Measurements from ENCODE around the gene UTF1. TPM values are rescaled to one million over a fixed set of nuclear protein-coding genes. Genes with fewer than 3 reads are reported as not detected.

The UTF1 gene
- total and polyA plus RNA-seq, 9 donors: 0.06 to 9.3 (median 2.5) TPM; not detected in 2

DNA sequence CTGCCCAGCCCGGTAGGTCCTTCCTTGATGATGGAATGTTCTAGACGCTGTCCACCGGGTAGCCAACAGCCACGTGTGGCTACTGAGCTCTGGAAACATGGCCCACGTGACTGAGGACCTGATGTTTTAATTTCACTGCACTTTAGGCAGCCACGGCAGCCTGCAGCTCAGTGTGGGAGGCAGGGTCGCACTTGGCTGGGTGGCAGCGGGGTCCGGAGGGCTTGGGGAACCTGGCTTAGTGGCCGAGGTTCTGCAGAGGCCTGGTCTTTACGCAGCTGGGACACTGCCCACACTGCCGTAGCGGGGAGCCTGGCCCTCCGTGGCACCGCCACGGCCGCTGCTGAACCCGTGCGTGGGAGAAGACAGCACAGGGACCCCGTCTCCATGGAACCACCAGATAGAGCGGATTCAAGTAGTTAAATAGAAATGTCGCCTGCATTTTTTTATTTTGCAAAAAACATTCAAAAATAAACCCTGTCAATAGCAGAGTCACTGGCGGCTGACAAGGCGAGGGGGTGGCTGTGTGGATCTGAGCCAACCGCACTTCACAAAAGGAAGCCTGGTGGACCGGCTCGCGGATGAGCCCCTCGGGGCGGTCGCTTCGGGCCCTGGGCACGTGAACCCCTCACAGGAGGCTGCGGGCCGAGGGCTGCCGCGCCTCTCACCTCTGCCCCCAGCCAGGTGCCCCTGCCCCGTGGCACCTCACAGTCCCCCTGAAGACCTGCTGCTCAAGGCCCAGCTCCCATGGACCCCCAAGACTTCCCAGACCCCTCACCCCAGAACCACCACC is 25.6 kb upstream of the UTF1 start:
- H3K4me3 ChIP-seq: no peak overlapping the region
- WGBS, 3 donors: 83 to 91% (median 88%) methylated on average over 38 of the region's 38 CpGs
- H3K27ac ChIP-seq: no peak overlapping the region
- peak in 1 of 5 donors; percentile 22 for DNase-seq
- no peaks in the 10 kb centered on the region for H3K9me3 ChIP-seq
- intact Hi-C loops (cut with DNase I): no loop called here
- H3K36me3 ChIP-seq: no peaks in the 10 kb centered on the region
- no peaks in the 10 kb centered on the region for H3K27me3 ChIP-seq
- no peaks in the 10 kb centered on the region for H3K4me1 ChIP-seq (ENCODE audit: insufficient read depth)
- TF ChIP-seq CTCF (IDR thresholded peaks at IDR 0.05) (no peak), POLR2A (IDR thresholded peaks at IDR 0.05) (no peak), EP300 (IDR thresholded peaks at IDR 0.05) (no peak)

- WGBS, 3 donors: 68 to 89% (median 85%) methylated on average over 23 of the region's 23 CpGs
- intact Hi-C loops (cut with DNase I): no loop called here
- Histone ChIP-seq H3K27me3 (no peaks in the 10 kb centered on the region), H3K4me1 (ENCODE audit: insufficient read depth) (no peaks in the 10 kb centered on the region), H3K36me3 (no peaks in the 10 kb centered on the region), H3K27ac (no peak overlapping the region), H3K9me3 (no peaks in the 10 kb centered on the region), H3K4me3 (no peak overlapping the region)
- TF ChIP-seq CTCF (IDR thresholded peaks at IDR 0.05) (no peak), EP300 (IDR thresholded peaks at IDR 0.05) (no peak), POLR2A (IDR thresholded peaks at IDR 0.05) (no peak)
- DNase-seq: peak in 1 of 5 donors; percentile 25
These were observed 24.9 kb upstream of the UTF1 start for GRCh38 chr10:133205146-133205545.

GRCh38 chr10:133206356-133207040 is 23.5 kb upstream of the UTF1 start:
- WGBS, 3 donors: 75 to 83% (median 81%) methylated on average over 16 to 17 of the region's 17 CpGs
- intact Hi-C loops (cut with DNase I): no loop called here
- no peaks in the 10 kb centered on the region for H3K9me3 ChIP-seq
- TF ChIP-seq EP300 (IDR thresholded peaks at IDR 0.05) (no peak), POLR2A (IDR thresholded peaks at IDR 0.05) (no peak), CTCF (IDR thresholded peaks at IDR 0.05) (no peak)
- no peaks in the 10 kb centered on the region for H3K36me3 ChIP-seq
- H3K27ac ChIP-seq: no peak overlapping the region
- DNase-seq: peak in 1 of 5 donors; percentile 19
- H3K4me3 ChIP-seq: no peak overlapping the region
- no peaks in the 10 kb centered on the region for H3K4me1 ChIP-seq (ENCODE audit: insufficient read depth)
- no peaks in the 10 kb centered on the region for H3K27me3 ChIP-seq

- Histone ChIP-seq H3K9me3 (no peaks in the 10 kb centered on the region), H3K36me3 (no peaks in the 10 kb centered on the region), H3K4me1 (ENCODE audit: insufficient read depth) (no peaks in the 10 kb centered on the region), H3K4me3 (no peak overlapping the region), H3K27me3 (no peaks in the 10 kb centered on the region), H3K27ac (no peak overlapping the region)
- peak in 1 of 5 donors; percentile 28 for DNase-seq
- 86 to 90% (median 90%) methylated on average over 36 of the region's 36 CpGs for WGBS, 3 donors
- intact Hi-C loops (cut with DNase I): no loop called here
- TF ChIP-seq CTCF (IDR thresholded peaks at IDR 0.05): no peak
- no peak for TF ChIP-seq POLR2A (IDR thresholded peaks at IDR 0.05)
- no peak for TF ChIP-seq EP300 (IDR thresholded peaks at IDR 0.05)
These were observed 22.9 kb upstream of the UTF1 start for GRCh38 chr10:133207041-133207600.
